Measurements from ENCODE around the gene KIAA1671. TPM values are rescaled to one million over a fixed set of nuclear protein-coding genes. Genes with fewer than 3 reads are reported as not detected.

Gene KIAA1671
- total and polyA plus RNA-seq, 9 of the 15 experiments (the other 6 are each of a cell fraction or from before 2014, with no cell fraction given): under 0.01 to 0.11 (median 0.02) TPM; not detected in 5

- Histone ChIP-seq H3K79me2 (ENCODE audit: control insufficient read depth, insufficient read depth, low read length) (no peaks in the 10 kb centered on the region), H2AFZ (ENCODE audit: low read depth, low read length) (no peak overlapping the region), H3K4me3 (no peak overlapping the region), H3K9me3 (replicated peaks; ENCODE audit: control insufficient read depth, insufficient read depth, low read depth, low read length) (no peaks in the 10 kb centered on the region), H3K4me2 (ENCODE audit: insufficient read depth, low read length) (no peak overlapping the region), H3K9ac (ENCODE audit: insufficient read depth in 1 of 2, low read depth in 2 of 2, low read length in 2 of 2) (no peak overlapping the region), H3K36me3 (ENCODE audit: control insufficient read depth, insufficient read depth, low read length) (no peaks in the 10 kb centered on the region), H3K27me3 (ENCODE audit: control insufficient read depth in 2 of 2, insufficient read depth in 2 of 2, low read length in 2 of 2) (peaks cover 0 to 12% of the 10 kb centered on the region in 2 experiments; a peak in 1 of 5 replicates), H3K27ac (ENCODE audit: extremely low read depth, low read depth, low read length) (no peak overlapping the region), H3K9me1 (ENCODE audit: control insufficient read depth, insufficient read depth, low read length) (no peaks in the 10 kb centered on the region), H3K4me1 (replicated peaks in 1 of 2; ENCODE audit: control insufficient read depth in 2 of 2, insufficient read depth in 2 of 2, low read length in 2 of 2) (no peaks in the 10 kb centered on the region), H4K20me1 (replicated peaks; ENCODE audit: control insufficient read depth, insufficient read depth, low read length) (no peaks in the 10 kb centered on the region; the same call in 1 of the 2 replicates)
- in situ Hi-C loops (cut with MboI): no loop called here
- TF ChIP-seq RBM25 (IDR thresholded peaks at IDR 0.05; ENCODE audit: low read depth, low read length, severe bottlenecking) (peak; percentile 50), TRIM25 (IDR thresholded peaks at IDR 0.05; ENCODE audit: borderline replicate concordance) (no peak)
- no TSS peak for BruUV-seq (replicated peaks)
- ATAC-seq (no peak), FAIRE-seq (no peak), DNase-seq (ENCODE audit: extremely low read depth in 1 of 4, low spot score in 3 of 4) (no peak)
- intact Hi-C loops (cut with micrococcal nuclease): no loop called here
- ChIA-PET POLR2A (no interaction called here), CTCF (ENCODE audit: low intra/inter-chr PET ratio) (no interaction called here)
- WGBS (ENCODE audit: insufficient coverage, low coverage, missing lambda C conversion rate): under 1% methylated on average over 9 of the region's 9 CpGs
These were observed 13.5 kb downstream of the KIAA1671 start for GRCh38 chr22:24965822-24966626.
